H1 (cell line): Measurements from ENCODE around the gene MTAP. TPM values are rescaled to one million over a fixed set of nuclear protein-coding genes. Genes with fewer than 3 reads are reported as not detected.

ENCODE experiments used
- CTCF ChIA-PET: fragments of 300-600 bp; sonication (Branson Sonifier 250); formaldehyde crosslinking; loops from one replicate; lab custom pipeline; 2021; ENCODE audit not compliant: partially characterized antibody; lab: Charles Lee
- POLR2A ChIA-PET: fragments of 300-600 bp; sonication (Branson Sonifier 250); formaldehyde crosslinking; loops from one replicate; lab custom pipeline; 2021; ENCODE audit warnings: inconsistent platforms; ENCODE audit not compliant: partially characterized antibody; lab: Charles Lee
- DNase-seq, 2 experiments: peaks; one replicate each; pipeline versions ENCODE4 v3.0.0 to v3.0.0-alpha.2; 2010 to 2022; ENCODE audit warnings: low spot score in 2 of 2, low read depth in 1 of 2, mixed read lengths in 1 of 2
- FAIRE-seq: peaks from 2 replicates; lab custom pipeline; 2011; peaks lifted over from hg19 to GRCh38; lab: Jason Lieb, UNC
- H2AFZ ChIP-seq: 2 replicates; pipeline ENCODE4 v1.8.1; 2012; ENCODE audit warnings: low read length, inconsistent platforms
- H2AK5ac ChIP-seq: 2 replicates; pipeline ENCODE4 v1.6.1; 2013; ENCODE audit warnings: low read depth, low read length
- H2BK120ac ChIP-seq: replicated peaks from 2 replicates; pipeline ENCODE3; 2013; ENCODE audit warnings: low read depth, low read length, inconsistent platforms
- H2BK12ac ChIP-seq: 2 replicates; pipeline ENCODE4 v1.6.1; 2013; ENCODE audit warnings: low read depth, low read length
- H2BK15ac ChIP-seq: 2 replicates; pipeline ENCODE4 v1.6.1; 2013; ENCODE audit warnings: low read length
- H2BK20ac ChIP-seq: 2 replicates; pipeline ENCODE4 v1.6.1; 2013; ENCODE audit warnings: low read length
- H2BK5ac ChIP-seq: 2 replicates; pipeline ENCODE4 v1.6.1; 2013; ENCODE audit warnings: low read depth, low read length
- H3K14ac ChIP-seq: 2 replicates; pipeline ENCODE4 v1.6.1; 2013; ENCODE audit warnings: inconsistent platforms; ENCODE audit not compliant: insufficient read length
- H3K18ac ChIP-seq: 2 replicates; pipeline ENCODE4 v1.6.1; 2013; ENCODE audit warnings: low read length; ENCODE audit errors: extremely low read depth
- H3K23ac ChIP-seq: 2 replicates; pipeline ENCODE4 v1.6.1; 2013; ENCODE audit warnings: inconsistent platforms; ENCODE audit not compliant: insufficient read length
- H3K23me2 ChIP-seq: 2 replicates; pipeline ENCODE4 v1.6.1; 2013; ENCODE audit warnings: low read depth, low read length
- H3K27ac ChIP-seq: 2 replicates; pipeline ENCODE4 v1.6.1; 2011; ENCODE audit warnings: low read depth, low read length, inconsistent platforms
- H3K27me3 ChIP-seq, 4 experiments: replicated peaks in 1 of 4; 1 replicate in 1 of 4; 2 replicates in 3 of 4; pipeline versions ENCODE4 v1.6.1 to v1.8.1; 2011 to 2013; ENCODE audit warnings: low read length in 3 of 4, mild to moderate bottlenecking in 3 of 4, inconsistent platforms in 2 of 4, mixed read lengths in 2 of 4, moderate library complexity in 1 of 4; ENCODE audit not compliant: control insufficient read depth in 3 of 4, insufficient read depth in 3 of 4; ENCODE audit errors: extremely low read depth in 1 of 4
- H3K36me3 ChIP-seq, 4 experiments: 2 replicates each; pipeline versions ENCODE4 v1.6.1 to v1.8.1; 2011 to 2013; ENCODE audit warnings: mild to moderate bottlenecking in 4 of 4, low read length in 3 of 4, moderate library complexity in 2 of 4, control low read depth in 1 of 4, inconsistent platforms in 1 of 4; ENCODE audit not compliant: insufficient read depth in 4 of 4, control insufficient read depth in 2 of 4
- H3K4ac ChIP-seq: replicated peaks from 2 replicates; pipeline ENCODE3; 2013; ENCODE audit warnings: low read length, low read depth, mixed read lengths, inconsistent platforms; ENCODE audit not compliant: insufficient read length
- H3K4me1 ChIP-seq, 4 experiments: replicated peaks in 1 of 4; 1 replicate in 1 of 4; 2 replicates in 3 of 4; pipeline versions ENCODE4 v1.6.1 to v1.8.1; 2011 to 2013; ENCODE audit warnings: low read length in 3 of 4, inconsistent platforms in 2 of 4, mixed read lengths in 1 of 4; ENCODE audit not compliant: insufficient read depth in 4 of 4, control insufficient read depth in 3 of 4
- H3K4me2 ChIP-seq, 2 experiments: 2 replicates each; pipeline versions ENCODE4 v1.6.1 to v1.8.1; 2011 to 2013; ENCODE audit warnings: low read depth in 2 of 2, low read length in 2 of 2, control low read depth in 1 of 2, inconsistent platforms in 1 of 2, mild to moderate bottlenecking in 1 of 2; ENCODE audit not compliant: insufficient read depth in 1 of 2
- H3K4me3 ChIP-seq, 4 experiments: fragments of 200-600, 300-600 bp in 1 of 4; sonication (generic), shearing (Covaris generic), sonication (Bioruptor Twin) in 1 of 4; 2 replicates each; pipeline versions ENCODE4 v1.5.1 to v1.8.1; 2011 to 2016; ENCODE audit warnings: low read length in 4 of 4, low read depth in 3 of 4, control low read depth in 2 of 4, inconsistent platforms in 2 of 4, mild to moderate bottlenecking in 2 of 4, mixed read lengths in 1 of 4, moderate library complexity in 1 of 4; ENCODE audit not compliant: insufficient read depth in 2 of 4; ENCODE audit errors: extremely low read depth in 1 of 4
- H3K56ac ChIP-seq: replicated peaks from 2 replicates; pipeline ENCODE3; 2013; ENCODE audit warnings: low read depth, mild to moderate bottlenecking, mixed read lengths, low read length, inconsistent platforms; ENCODE audit not compliant: insufficient read length
- H3K79me1 ChIP-seq: 2 replicates; pipeline ENCODE4 v1.6.1; 2013; ENCODE audit warnings: low read depth, low read length, control low read depth
- H3K79me2 ChIP-seq, 2 experiments: 2 replicates each; pipeline versions ENCODE4 v1.6.1 to v1.8.1; 2012 to 2013; ENCODE audit warnings: low read length in 2 of 2, mild to moderate bottlenecking in 2 of 2, inconsistent platforms in 1 of 2; ENCODE audit not compliant: insufficient read depth in 2 of 2, control insufficient read depth in 1 of 2
- H3K9ac ChIP-seq, 4 experiments: replicated peaks in 1 of 4; 1 replicate in 1 of 4; 2 replicates in 3 of 4; pipeline versions ENCODE4 v1.6.1 to v1.8.1; 2011 to 2013; ENCODE audit warnings: low read depth in 3 of 4, low read length in 3 of 4, control low read depth in 2 of 4, mild to moderate bottlenecking in 2 of 4, moderate library complexity in 2 of 4, inconsistent platforms in 1 of 4; ENCODE audit errors: extremely low read depth in 1 of 4
- H3K9me3 ChIP-seq, 2 experiments: 2 replicates each; pipeline versions ENCODE4 v1.6.1 to v1.8.1; 2012 to 2013; ENCODE audit warnings: mild to moderate bottlenecking in 2 of 2, moderate library complexity in 2 of 2, control low read depth in 1 of 2, inconsistent platforms in 1 of 2, low read depth in 1 of 2, low read length in 1 of 2, mixed read lengths in 1 of 2; ENCODE audit not compliant: insufficient read depth in 2 of 2
- H4K20me1 ChIP-seq, 2 experiments: replicated peaks in 1 of 2; 2 replicates each; pipeline versions ENCODE3 to v1.8.1; 2011 to 2013; ENCODE audit warnings: inconsistent platforms in 2 of 2, low read length in 2 of 2, mild to moderate bottlenecking in 1 of 2; ENCODE audit not compliant: insufficient read depth in 2 of 2, control insufficient read depth in 1 of 2
- H4K5ac ChIP-seq: 2 replicates; pipeline ENCODE4 v1.6.1; 2013; ENCODE audit warnings: low read length, low read depth, mixed read lengths, inconsistent platforms; ENCODE audit not compliant: insufficient read length
- H4K8ac ChIP-seq: 2 replicates; pipeline ENCODE4 v1.8.0; 2013; ENCODE audit warnings: mild to moderate bottlenecking, moderate library complexity, low read length, inconsistent platforms; ENCODE audit not compliant: insufficient read depth; ENCODE audit errors: extremely low read depth
- H4K91ac ChIP-seq: replicated peaks from 2 replicates; pipeline ENCODE3; 2013; ENCODE audit warnings: low read length, mixed read lengths, inconsistent platforms; ENCODE audit not compliant: insufficient read length
- BACH1 ChIP-seq: IDR thresholded peaks from 2 replicates; pipeline ENCODE4 v1.6.1; 2012; ENCODE audit warnings: low read length, improper control_type of control experiment
- CHD2 ChIP-seq: IDR thresholded peaks from 2 replicates; pipeline ENCODE4 v1.6.1; 2012; ENCODE audit warnings: low read length, improper control_type of control experiment
- GABPA ChIP-seq: IDR thresholded peaks from 2 replicates; pipeline ENCODE4 v1.6.1; 2011; ENCODE audit warnings: mild to moderate bottlenecking, low read length, moderate library complexity, borderline replicate concordance; ENCODE audit not compliant: insufficient read depth
- KDM5A ChIP-seq: fragments of 200-600 bp; IDR thresholded peaks from 2 replicates; pipeline ENCODE4 v1.7.1; 2012; ENCODE audit warnings: mild to moderate bottlenecking, low read length, inconsistent platforms, mixed read lengths
- POLR2AphosphoS5 ChIP-seq: IDR thresholded peaks from 2 replicates; pipeline ENCODE4 v1.6.1; 2011; ENCODE audit warnings: low read depth, low read length
- RXRA ChIP-seq: IDR thresholded peaks from 2 replicates; pipeline ENCODE4 v1.6.1; 2011; ENCODE audit warnings: low read depth, mild to moderate bottlenecking, low read length, moderate library complexity; ENCODE audit not compliant: insufficient read depth
- SRF ChIP-seq: IDR thresholded peaks from 2 replicates; pipeline ENCODE4 v1.6.1; 2011; ENCODE audit warnings: mild to moderate bottlenecking, low read depth, low read length, moderate library complexity
- SUZ12 ChIP-seq: fragments of 200-600 bp; sonication (generic); IDR thresholded peaks from 2 replicates; pipeline ENCODE4 v1.6.1; 2012; ENCODE audit warnings: mild to moderate bottlenecking, inconsistent platforms, low read length, moderate library complexity, mixed read lengths
- TBP ChIP-seq: IDR thresholded peaks from 2 replicates; pipeline ENCODE4 v1.6.1; 2011; ENCODE audit warnings: low read depth, low read length, improper control_type of control experiment
- USF2 ChIP-seq: IDR thresholded peaks from 2 replicates; pipeline ENCODE4 v1.6.1; 2011; ENCODE audit warnings: low read length, improper control_type of control experiment
- YY1 ChIP-seq: IDR thresholded peaks from 2 replicates; pipeline ENCODE4 v1.6.1; 2011; ENCODE audit warnings: low read depth, mild to moderate bottlenecking, low read length
- WGBS, 2 experiments: shearing (Covaris generic) in 1 of 2; methylation state at CpG; one replicate each; pipeline versions ENCODE4 v1.1.6 to v1.1.7; 2013 to 2015; ENCODE audit warnings: low lambda C conversion rate in 2 of 2, mixed read lengths in 2 of 2, inconsistent platforms in 1 of 2, low coverage in 1 of 2, missing lambda C conversion rate in 1 of 2; ENCODE audit not compliant: insufficient replicate concordance in 2 of 2, insufficient coverage in 1 of 2, insufficient read length in 1 of 2; ENCODE audit errors: extremely low coverage in 1 of 2, missing lambda C conversion rate in 1 of 2; 5-methylcytosine and 5-hydroxymethylcytosine counted together
- polyA plus RNA-seq, 7 experiments: library from polyadenylated mRNA; depleted of rRNA in 3 of 7; stranded (reverse) in 5 of 7; unstranded in 2 of 7; fragments of >200 nt in 5 of 7; fragments of 200-250 nt in 2 of 7; gene quantifications; 1 replicate in 5 of 7; 2 replicates in 1 of 7; 4 replicates in 1 of 7; pipeline versions ENCODE4 v1.2.1 to v1.2.3, GENCODE V29; 2011 to 2013; ENCODE audit warnings: missing spikeins in 2 of 7, mixed read lengths in 2 of 7
- total RNA-seq: library from RNA; stranded (reverse); fragmentation: NEBNext Ultra II Directional; extraction: Animal tissue kit (Norgen Biotek cat#: 25700); gene quantifications from 2 replicates; pipeline ENCODE4 v1.2.1, GENCODE V29; 2021

Gene MTAP
- total and polyA plus RNA-seq, 2 of the 8 experiments (the other 6 are each of a cell fraction or from before 2014, with no cell fraction given): 16.4 to 100 TPM

- Histone ChIP-seq H3K27me3 (peaks cover 60 to 79% (median 68%) of the 10 kb centered on the region in 4 experiments), H3K36me3 (peaks cover 0 to 8% (median 0%) of the 10 kb centered on the region in 4 experiments; a peak in 2 of 8 replicates), H3K23ac (no peak overlapping the region), H3K4me1 (peaks cover 7 to 16% (median 10%) of the 10 kb centered on the region in 4 experiments), H2BK20ac (no peak overlapping the region), H4K8ac (peak overlapping the region; percentile 43; the same call in 1 of the 2 replicates), H3K56ac (no peak overlapping the region), H2BK12ac (no peak overlapping the region), H2AK5ac (no peak overlapping the region), H3K4me2 (peak overlapping the region; percentile 61 to 64), H2BK120ac (no peak overlapping the region), H2BK5ac (no peak overlapping the region), H3K9me3 (0 out of 4 replicates have a peak, but pooled peaks cover 0 to 3% of the 10 kb centered on the region in 2 experiments), H3K9ac (no peak overlapping the region), H4K91ac (no peak overlapping the region), H4K5ac (no peak overlapping the region), H2AFZ (no peak overlapping the region), H3K14ac (no peak overlapping the region), H3K23me2 (no peaks in the 10 kb centered on the region; the same call in 1 of the 2 replicates), H3K79me1 (no peaks in the 10 kb centered on the region), H3K27ac (no peak overlapping the region), H3K4me3 (peak overlapping the region in 3 of 4 experiments; percentile 28 to 54 (median 38); a peak in 7 of 8 replicates), H3K18ac (0 out of 2 replicates have a peak overlapping the region, but pooled peaks have one; percentile 42), H3K4ac (no peak overlapping the region), H4K20me1 (peaks cover 11 to 30% of the 10 kb centered on the region in 2 experiments), H3K79me2 (no peaks in the 10 kb centered on the region), H2BK15ac (no peak overlapping the region)
- ChIA-PET CTCF (interaction anchor here (0.7 to 1.0 kb wide), 5 partner anchors 11 to 152 kb away, joined by 3 to 5 read pairs (median 4); no protein-coding TSS in a partner anchor), POLR2A (interaction anchor here (0.8 kb wide), 1 partner anchor 11 kb away, joined by 4 read pairs; no protein-coding TSS in a partner anchor)
- WGBS, 2 experiments: 4% methylated on average over 29 of the region's 30 CpGs; no CpG with 5 or more reads in 1 of the 2 experiments
- FAIRE-seq (no peak), DNase-seq (peak in 1 of 2 experiments; percentile 79)
- TF ChIP-seq BACH1 (peak; percentile 26; the same call in 1 of the 2 replicates), SUZ12 (peak; percentile 91), YY1 (0 out of 2 replicates have a peak, but pooled peaks have one; percentile 9), CHD2 (0 out of 2 replicates have a peak, but pooled peaks have one; percentile 16), SRF (no peak), RXRA (no peak), POLR2AphosphoS5 (no peak), TBP (0 out of 2 replicates have a peak, but pooled peaks have one; percentile 9), KDM5A (no peak), GABPA (no peak), USF2 (no peak)
Measured at GRCh38 chr9:21965401-21965951, 163.0 kb downstream of the MTAP start.
